Sciatic nerve (tissue), 2 donors: Measurements from ENCODE around the gene DPH3. TPM values are rescaled to one million over a fixed set of nuclear protein-coding genes. Genes with fewer than 3 reads are reported as not detected.

Experiments used
- ATAC-seq: fragments of 200-7000 bp; cut with Tn5 transposase; one replicate; pipeline ENCODE4 v1.9.1; 2020; ENCODE audit warnings: mild to moderate bottlenecking, moderate library complexity
- DNase-seq: peaks from one replicate; pipeline ENCODE4 v3.0.0-alpha.2; 2020; ENCODE audit warnings: low spot score
- intact Hi-C: fragments of 100-400 bp; cut with DNase I; formaldehyde crosslinking; loops from one replicate; pipeline ENCODE4 v1.14.2; 2022
- total RNA-seq: library from RNA; stranded (reverse); fragmentation: NEBNext Ultra II Directional; extraction: Animal tissue kit (Norgen Biotek cat#: 25700); gene quantifications from one replicate; pipeline ENCODE4 v1.2.1, GENCODE V29; 2021
- donor health status: DM: no; HTN: no; CAD: no.
- donor health status: DM: no; HTN: no; CAD: no.

DPH3 gene
- total RNA-seq, 1 donor from 2014 or later = 19.4 TPM

DNA sequence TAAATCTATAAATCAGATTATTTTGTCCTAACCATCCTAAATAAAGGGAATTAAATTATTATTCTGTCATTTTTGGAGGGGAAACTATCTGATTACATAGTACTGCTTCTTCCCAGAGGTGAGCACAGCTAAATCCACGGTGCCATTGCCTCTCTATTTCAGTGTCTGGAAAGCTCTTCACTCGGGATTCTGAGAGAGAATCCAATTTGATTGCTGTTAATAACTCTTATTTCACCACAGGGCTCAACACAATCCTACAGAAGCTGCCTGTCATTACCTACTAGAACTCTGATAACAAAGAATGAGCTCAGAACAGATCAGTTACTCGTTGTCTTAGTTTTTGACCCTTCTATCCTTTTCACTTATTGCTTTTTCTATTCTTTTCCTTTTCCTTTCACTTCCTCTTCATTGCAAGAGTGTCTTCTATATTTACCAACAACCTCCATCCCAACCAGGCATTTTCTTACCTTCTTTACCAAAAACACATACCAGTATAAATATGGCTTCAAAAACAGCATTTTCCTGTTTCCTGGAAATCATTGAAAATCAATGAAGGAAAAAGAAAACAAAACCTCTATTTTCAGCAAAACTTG is 30.7 kb upstream of the DPH3 start:
- ATAC-seq = no peak
- intact Hi-C loops = no loop called here
- no peak for DNase-seq

DNA sequence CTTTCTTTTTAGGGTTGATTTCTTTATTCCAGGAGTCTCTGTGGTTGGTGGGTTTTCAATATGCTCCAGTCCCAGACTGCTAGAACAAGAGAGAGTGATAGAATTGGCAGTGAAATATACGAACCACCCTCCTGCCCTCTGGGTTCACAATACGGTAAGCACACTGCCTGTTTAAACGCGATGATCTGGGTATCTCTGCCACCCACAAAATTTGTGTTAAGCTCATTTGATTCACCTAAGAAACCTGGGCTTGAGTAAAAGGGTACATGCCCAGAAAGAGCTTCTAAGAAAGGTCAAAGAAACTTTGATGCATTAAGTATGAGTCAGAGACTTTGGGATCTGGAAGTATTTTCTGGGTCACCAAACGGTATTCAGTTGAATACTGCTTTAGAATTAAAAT is 30.1 kb upstream of the DPH3 start:
- DNase-seq (no peak), ATAC-seq (no peak)
- intact Hi-C loops = no loop called here

GRCh38 chr3:16290827-16291196 is 26.1 kb upstream of the DPH3 start:
- ATAC-seq = no peak
- DNase-seq = no peak
- intact Hi-C loops = no loop called here

GRCh38 chr3:16290007-16290826 is 25.5 kb upstream of the DPH3 start:
- intact Hi-C loops = no loop called here
- ATAC-seq (peak; percentile 68), DNase-seq (peak; percentile 74)

GRCh38 chr3:16289144-16289889 is 24.6 kb upstream of the DPH3 start:
- ATAC-seq = no peak

GRCh38 chr3:16288664-16289063 is 23.9 kb upstream of the DPH3 start:
- ATAC-seq = peak; percentile 66
- no peak for DNase-seq
- intact Hi-C loops = loop anchor here (5.0 kb wide), 1 partner anchor 264 kb away; no protein-coding TSS in a partner anchor

More at GRCh38 chr3:16289144-16289889, 24.6 kb upstream of the DPH3 start:
- intact Hi-C loops = loop anchor here (5.0 kb wide), 1 partner anchor 263 kb away; no protein-coding TSS in a partner anchor
- no peak for DNase-seq

GRCh38 chr3:16286751-16287543 is 22.2 kb upstream of the DPH3 start:
- DNase-seq = no peak
- intact Hi-C loops = loop anchor here (5.0 kb wide), 1 partner anchor 265 kb away; no protein-coding TSS in a partner anchor

GRCh38 chr3:16286161-16286560 is 21.4 kb upstream of the DPH3 start:
- intact Hi-C loops = loop anchor here (5.0 kb wide), 1 partner anchor 266 kb away; no protein-coding TSS in a partner anchor
- DNase-seq = no peak
- ATAC-seq = no peak

More at GRCh38 chr3:16286751-16287543, 22.2 kb upstream of the DPH3 start:
- peak; percentile 29 for ATAC-seq

GRCh38 chr3:16284633-16285032 is 19.9 kb upstream of the DPH3 start:
- intact Hi-C loops = loop anchor here (5.0 kb wide), 1 partner anchor 268 kb away; no protein-coding TSS in a partner anchor
- ATAC-seq = no peak
- no peak for DNase-seq

GRCh38 chr3:16280671-16281070 is 15.9 kb upstream of the DPH3 start:
- ATAC-seq = no peak
- intact Hi-C loops = no loop called here
- no peak for DNase-seq

DNA sequence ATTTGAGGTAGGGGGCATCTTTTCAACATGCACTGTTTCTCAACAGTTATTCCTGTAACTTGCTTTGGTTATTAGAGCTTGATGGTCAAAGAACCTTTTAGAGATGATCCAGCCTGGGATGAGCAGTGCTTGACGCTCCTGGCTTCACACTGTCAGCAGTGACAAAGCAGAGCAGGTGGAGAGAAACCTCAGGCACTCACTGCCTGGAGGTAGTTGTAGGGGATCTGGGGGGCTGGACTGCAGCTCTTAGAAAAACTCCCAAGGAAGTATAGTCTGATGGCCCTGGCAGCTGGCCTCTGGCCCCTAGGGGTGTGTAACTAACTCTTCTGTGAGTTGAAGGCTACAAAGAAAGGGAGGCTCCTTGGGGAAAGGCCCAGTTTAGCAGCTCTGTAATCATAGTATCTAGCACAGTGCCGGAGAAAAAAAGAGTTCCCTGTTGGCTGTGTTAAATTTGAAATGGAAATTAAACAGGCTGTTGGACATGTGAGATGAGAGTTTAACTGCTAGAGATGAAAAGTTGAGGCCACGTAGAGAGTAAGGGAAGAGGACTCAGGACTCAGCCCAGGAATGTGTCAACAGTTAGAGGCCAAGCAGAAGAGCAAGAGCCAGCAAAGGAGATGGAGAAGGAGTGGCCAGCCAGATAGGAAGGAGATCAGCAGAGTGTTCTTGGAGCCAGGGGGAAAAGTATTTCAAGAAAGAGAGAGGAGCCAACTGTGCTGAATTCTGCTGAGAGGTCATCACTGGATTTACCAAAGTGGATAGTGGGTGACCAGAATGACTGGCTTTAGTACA is 14.5 kb upstream of the DPH3 start:
- ATAC-seq (peak; percentile 87), DNase-seq (no peak)
- intact Hi-C loops = no loop called here

- ATAC-seq (no peak), DNase-seq (no peak)
- intact Hi-C loops = no loop called here
These were observed 12.7 kb upstream of the DPH3 start for GRCh38 chr3:16277471-16277870.

DNA sequence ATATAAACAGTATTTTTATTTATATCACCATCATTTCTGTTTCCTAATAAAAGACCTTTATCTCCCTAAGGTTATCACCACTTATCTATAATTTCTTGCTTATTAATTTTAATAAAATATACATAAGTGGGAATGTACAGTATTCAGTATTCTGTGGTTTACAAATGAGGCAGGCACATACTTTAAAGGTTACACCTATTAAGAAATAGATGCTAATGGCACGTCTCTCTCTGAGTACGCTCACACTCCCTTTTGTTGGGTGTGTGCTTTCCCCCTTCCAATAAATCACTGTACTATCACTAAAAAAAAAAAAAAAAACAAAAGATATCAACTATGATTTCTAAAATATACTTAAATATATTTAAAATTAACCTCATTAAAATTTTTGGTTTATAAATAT is 9.1 kb upstream of the DPH3 start:
- no peak for DNase-seq
- ATAC-seq = no peak
- intact Hi-C loops = no loop called here

GRCh38 chr3:16272588-16272987 is 7.8 kb upstream of the DPH3 start:
- no peak for DNase-seq
- intact Hi-C loops = no loop called here
- ATAC-seq = no peak

- ATAC-seq (no peak), DNase-seq (no peak)
- intact Hi-C loops = no loop called here
These were observed 6.1 kb upstream of the DPH3 start for GRCh38 chr3:16270855-16271254.

DNA sequence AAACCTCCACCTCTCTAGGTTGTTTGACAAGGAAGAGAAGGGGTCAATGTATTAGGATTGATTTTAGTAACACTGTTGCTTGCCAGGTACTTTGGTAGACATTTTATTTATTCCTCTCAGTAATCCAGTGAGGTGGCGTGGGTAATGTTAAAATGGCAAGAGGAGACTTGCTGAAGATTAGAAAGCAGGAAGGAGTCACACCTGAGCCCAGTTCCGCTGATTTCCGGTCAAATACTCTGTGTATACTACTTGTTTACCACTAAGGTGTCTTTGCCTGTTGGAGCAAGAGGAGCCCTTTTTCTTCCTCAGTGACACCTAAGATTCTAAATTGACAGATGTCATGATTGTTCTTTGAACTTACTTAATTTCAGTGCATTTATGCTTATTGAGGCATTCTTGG is 2.0 kb upstream of the DPH3 start:
- DNase-seq (no peak), ATAC-seq (no peak)
- intact Hi-C loops = no loop called here

GRCh38 chr3:16265455-16265786 is 678 bp upstream of the DPH3 start:
- ATAC-seq (no peak), DNase-seq (no peak)
- intact Hi-C loops = no loop called here

GRCh38 chr3:16264174-16264707 is 502 bp downstream of the DPH3 start:
- intact Hi-C loops = no loop called here
- DNase-seq = no peak
- no peak for ATAC-seq
